Memory B cell (primary cell): ENCODE data around the gene LLCFC1.

Experiments
- ATAC-seq: fragments of 150-1000 bp; cut with Tn5 transposase; 2 replicates; pipeline ENCODE4 v1.10.0; 2021; ENCODE audit warnings: low read depth, mild to moderate bottlenecking, moderate library complexity
- DNase-seq, 2 donors: peaks; one replicate each; pipeline ENCODE4 v3.0.0; 2022; ENCODE audit warnings: low spot score in 2 of 2
- H3K27ac Mint-ChIP-seq: one replicate; pipeline ENCODE4 v1.8.0; 2022; ENCODE audit warnings: mild to moderate bottlenecking, moderate library complexity, mixed read lengths
- H3K27me3 Mint-ChIP-seq: one replicate; pipeline ENCODE4 v1.8.0; 2022; ENCODE audit warnings: mixed read lengths
- H3K36me3 Mint-ChIP-seq: one replicate; pipeline ENCODE4 v1.8.0; 2022; ENCODE audit warnings: mild to moderate bottlenecking, mixed read lengths
- H3K4me1 Mint-ChIP-seq: one replicate; pipeline ENCODE4 v1.8.0; 2022; ENCODE audit warnings: mixed read lengths
- H3K4me3 Mint-ChIP-seq: one replicate; pipeline ENCODE4 v1.8.0; 2022; ENCODE audit warnings: mild to moderate bottlenecking, moderate library complexity, mixed read lengths
- H3K9me3 Mint-ChIP-seq: one replicate; pipeline ENCODE4 v1.8.0; 2022; ENCODE audit warnings: mixed read lengths

The LLCFC1 gene

DNA sequence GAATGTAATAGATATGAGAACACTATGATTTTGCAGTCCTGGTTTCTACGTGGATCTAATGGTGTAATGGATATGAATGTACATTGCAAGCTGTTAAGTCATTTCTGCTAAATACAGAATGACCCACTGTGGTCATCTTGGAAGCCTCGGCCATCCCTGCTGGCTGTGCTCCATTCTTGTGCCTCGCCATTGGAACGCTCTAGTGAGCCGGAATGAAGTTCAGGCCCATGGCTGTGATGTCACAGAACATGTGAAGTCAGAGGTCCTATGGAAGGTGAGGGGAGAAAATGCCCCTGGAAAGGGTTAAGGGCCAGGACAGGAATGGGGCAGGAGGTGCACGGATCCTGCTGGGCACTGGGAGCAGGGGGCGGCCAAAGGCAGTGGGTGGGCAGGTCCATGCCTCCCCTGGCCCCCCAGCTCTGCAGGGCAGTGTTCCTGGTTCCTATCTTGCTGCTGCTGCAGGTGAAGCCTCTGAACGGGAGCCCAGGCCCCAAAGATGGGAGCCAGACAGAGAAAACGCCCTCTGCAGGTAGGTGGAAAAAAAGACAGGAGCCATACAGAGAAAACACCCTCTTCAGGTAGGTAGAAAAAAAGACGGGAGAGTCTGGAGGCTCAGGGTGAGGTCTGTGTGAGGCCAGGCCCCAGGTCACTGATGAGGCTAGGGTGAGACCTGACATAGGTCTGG, at the start of gene LLCFC1:
Gene LLCFC1, plus strand, starts transcription at position 259 of the 685 bp plus-strand sequence. Its CDS starts 138 bp downstream, at position 397.
- Mint-ChIP-seq H3K27me3 (peaks cover 21% of the 10 kb centered on the region), H3K36me3 (peaks cover 1% of the 10 kb centered on the region), H3K4me1 (peaks cover 2% of the 10 kb centered on the region), H3K27ac (no peak within 1 kb of the TSS), H3K4me3 (no peak within 1 kb of the TSS), H3K9me3 (no peaks in the 10 kb centered on the region)
- ATAC-seq (no peak), DNase-seq (no peak)

- no peak for ATAC-seq
- no peak overlapping the region for H3K4me3 Mint-ChIP-seq
- peaks cover 23% of the 10 kb centered on the region for H3K27me3 Mint-ChIP-seq
- no peak for DNase-seq
- no peaks in the 10 kb centered on the region for H3K36me3 Mint-ChIP-seq
- no peaks in the 10 kb centered on the region for H3K9me3 Mint-ChIP-seq
- H3K27ac Mint-ChIP-seq: no peak overlapping the region
- peaks cover 6% of the 10 kb centered on the region for H3K4me1 Mint-ChIP-seq
Observed at GRCh38 chr7:142889816-142890215, 49.5 kb upstream of the LLCFC1 start.

DNA sequence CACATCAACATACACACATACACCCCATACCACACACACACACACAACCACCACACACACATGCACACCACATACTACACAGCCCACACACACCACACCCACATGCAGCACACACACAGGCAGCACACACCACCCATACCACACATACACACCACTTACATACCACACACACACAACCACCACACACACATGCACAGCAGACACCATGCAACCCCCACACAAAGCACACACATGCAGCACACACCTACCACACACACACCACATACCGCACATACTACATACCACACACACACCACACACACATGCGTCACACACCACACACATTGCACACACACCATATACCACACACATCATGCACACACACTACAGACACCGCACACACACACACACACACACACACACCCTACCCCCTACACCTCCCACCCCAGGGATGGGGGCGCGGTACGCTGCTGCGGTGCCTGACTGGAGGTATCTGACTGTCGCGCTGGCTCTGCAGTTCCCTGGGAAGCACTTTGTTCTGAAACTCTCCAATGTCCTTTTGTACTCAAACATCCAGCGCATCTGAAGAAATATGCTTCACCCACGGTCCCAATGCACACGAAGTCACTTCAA, 48.3 kb upstream of the LLCFC1 start:
- no peaks in the 10 kb centered on the region for H3K36me3 Mint-ChIP-seq
- H3K27me3 Mint-ChIP-seq: peaks cover 24% of the 10 kb centered on the region
- no peak for DNase-seq
- H3K4me1 Mint-ChIP-seq: peaks cover 6% of the 10 kb centered on the region
- H3K4me3 Mint-ChIP-seq: no peak overlapping the region
- H3K27ac Mint-ChIP-seq: no peak overlapping the region
- no peaks in the 10 kb centered on the region for H3K9me3 Mint-ChIP-seq
- no peak for ATAC-seq

GRCh38 chr7:142891490-142892082, 47.7 kb upstream of the LLCFC1 start:
- DNase-seq: no peak
- H3K27me3 Mint-ChIP-seq: peaks cover 29% of the 10 kb centered on the region
- no peak for ATAC-seq
- H3K27ac Mint-ChIP-seq: no peak overlapping the region
- H3K4me3 Mint-ChIP-seq: no peak overlapping the region
- H3K36me3 Mint-ChIP-seq: no peaks in the 10 kb centered on the region
- H3K9me3 Mint-ChIP-seq: no peaks in the 10 kb centered on the region
- peaks cover 6% of the 10 kb centered on the region for H3K4me1 Mint-ChIP-seq

- Mint-ChIP-seq H3K4me1 (peaks cover 3% of the 10 kb centered on the region), H3K4me3 (no peak overlapping the region), H3K36me3 (no peaks in the 10 kb centered on the region), H3K27me3 (peaks cover 30% of the 10 kb centered on the region), H3K27ac (no peak overlapping the region), H3K9me3 (no peaks in the 10 kb centered on the region)
- DNase-seq (no peak), ATAC-seq (no peak)
Observed at GRCh38 chr7:142892951-142893350, 46.3 kb upstream of the LLCFC1 start.

- no peaks in the 10 kb centered on the region for H3K36me3 Mint-ChIP-seq
- ATAC-seq: no peak
- peaks cover 3% of the 10 kb centered on the region for H3K4me1 Mint-ChIP-seq
- no peak for DNase-seq
- H3K27ac Mint-ChIP-seq: no peak overlapping the region
- no peaks in the 10 kb centered on the region for H3K9me3 Mint-ChIP-seq
- H3K27me3 Mint-ChIP-seq: peaks cover 34% of the 10 kb centered on the region
- H3K4me3 Mint-ChIP-seq: no peak overlapping the region
Observed at GRCh38 chr7:142894112-142894984, 44.9 kb upstream of the LLCFC1 start.

- peaks cover 33% of the 10 kb centered on the region for H3K27me3 Mint-ChIP-seq
- no peaks in the 10 kb centered on the region for H3K9me3 Mint-ChIP-seq
- DNase-seq (no peak), ATAC-seq (no peak)
- H3K27ac Mint-ChIP-seq: no peak overlapping the region
- H3K36me3 Mint-ChIP-seq: no peaks in the 10 kb centered on the region
- H3K4me1 Mint-ChIP-seq: peaks cover 6% of the 10 kb centered on the region
- no peak overlapping the region for H3K4me3 Mint-ChIP-seq
Observed at GRCh38 chr7:142894985-142895593, 44.2 kb upstream of the LLCFC1 start.

DNA sequence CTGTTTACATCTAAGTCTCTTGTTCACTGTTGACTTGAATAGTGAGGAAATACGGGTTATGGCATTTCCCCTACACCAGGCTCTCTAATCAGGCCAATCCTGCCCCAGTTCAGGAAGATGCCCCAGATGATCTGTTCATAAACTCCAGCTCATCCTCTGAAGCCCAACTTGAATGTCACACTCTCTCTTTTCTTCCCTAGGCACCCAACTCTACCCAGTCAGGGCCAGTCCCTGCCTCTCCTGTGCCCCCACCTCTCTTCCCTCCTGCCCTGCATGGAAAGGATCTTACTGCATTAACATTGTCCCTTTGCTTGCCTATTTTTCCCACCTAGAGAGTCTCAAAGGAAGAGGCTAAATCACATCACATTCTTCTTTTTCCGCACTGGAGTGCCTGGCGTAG, 43.1 kb upstream of the LLCFC1 start:
- ATAC-seq (no peak), DNase-seq (no peak)
- no peaks in the 10 kb centered on the region for H3K36me3 Mint-ChIP-seq
- peaks cover 28% of the 10 kb centered on the region for H3K27me3 Mint-ChIP-seq
- H3K27ac Mint-ChIP-seq: no peak overlapping the region
- H3K9me3 Mint-ChIP-seq: no peaks in the 10 kb centered on the region
- H3K4me3 Mint-ChIP-seq: no peak overlapping the region
- H3K4me1 Mint-ChIP-seq: peaks cover 3% of the 10 kb centered on the region

DNA sequence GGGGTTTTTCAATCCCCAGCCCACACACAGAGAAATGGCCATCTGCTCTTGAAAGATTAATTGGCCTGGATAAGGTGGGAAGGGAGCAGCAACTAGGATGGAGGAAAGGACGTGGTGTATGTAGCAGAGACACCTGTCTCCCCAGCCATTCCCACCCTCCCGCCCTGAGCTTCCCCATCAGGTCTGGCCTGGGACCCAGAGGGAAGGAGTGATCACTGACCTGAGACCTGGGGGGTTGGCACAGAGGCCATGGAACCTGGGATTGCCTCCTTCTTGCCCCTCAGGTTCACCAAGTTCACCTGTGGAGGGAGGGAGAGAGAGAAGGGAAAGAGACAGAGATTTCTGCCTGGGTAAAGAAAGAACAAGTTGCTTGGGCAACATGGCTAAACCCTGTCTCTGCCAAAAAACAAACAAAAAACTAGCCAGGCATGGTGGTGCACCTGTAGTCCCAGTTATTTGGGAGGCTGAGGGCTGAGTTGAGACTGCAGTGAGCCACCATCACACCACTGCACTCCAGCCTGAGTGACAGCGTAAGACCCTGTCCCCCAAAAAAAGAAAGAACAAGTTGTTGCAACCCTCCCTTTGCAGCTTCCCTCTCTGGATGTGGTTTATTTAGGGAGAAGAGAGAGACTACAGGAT, 42.4 kb upstream of the LLCFC1 start:
- H3K4me1 Mint-ChIP-seq: peaks cover 3% of the 10 kb centered on the region
- no peak overlapping the region for H3K4me3 Mint-ChIP-seq
- no peaks in the 10 kb centered on the region for H3K36me3 Mint-ChIP-seq
- no peaks in the 10 kb centered on the region for H3K9me3 Mint-ChIP-seq
- ATAC-seq (no peak), DNase-seq (no peak)
- H3K27ac Mint-ChIP-seq: no peak overlapping the region
- H3K27me3 Mint-ChIP-seq: peaks cover 24% of the 10 kb centered on the region

DNA sequence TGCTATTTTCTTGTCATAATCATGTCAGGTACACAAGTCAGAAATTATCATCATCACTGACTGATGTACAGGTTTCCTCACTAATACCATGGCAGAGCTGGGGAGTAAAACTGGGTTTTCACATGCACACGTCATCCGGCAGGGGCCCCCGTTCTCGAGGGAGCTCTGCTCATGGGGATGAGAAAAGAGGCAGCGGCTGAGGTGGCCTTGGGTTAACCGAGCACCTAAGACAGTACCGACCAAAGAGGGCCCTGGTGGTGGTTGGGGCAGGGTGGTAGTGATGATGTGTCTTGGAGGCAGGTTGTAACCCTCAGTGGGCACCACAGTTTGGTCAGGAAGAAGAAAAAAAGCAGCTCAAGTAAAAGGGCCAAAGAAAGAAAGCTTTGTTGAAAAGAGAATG, 41.6 kb upstream of the LLCFC1 start:
- Mint-ChIP-seq H3K9me3 (no peaks in the 10 kb centered on the region), H3K4me1 (peaks cover 3% of the 10 kb centered on the region), H3K36me3 (no peaks in the 10 kb centered on the region), H3K4me3 (no peak overlapping the region), H3K27me3 (peaks cover 23% of the 10 kb centered on the region), H3K27ac (no peak overlapping the region)
- ATAC-seq (no peak), DNase-seq (no peak)

DNA sequence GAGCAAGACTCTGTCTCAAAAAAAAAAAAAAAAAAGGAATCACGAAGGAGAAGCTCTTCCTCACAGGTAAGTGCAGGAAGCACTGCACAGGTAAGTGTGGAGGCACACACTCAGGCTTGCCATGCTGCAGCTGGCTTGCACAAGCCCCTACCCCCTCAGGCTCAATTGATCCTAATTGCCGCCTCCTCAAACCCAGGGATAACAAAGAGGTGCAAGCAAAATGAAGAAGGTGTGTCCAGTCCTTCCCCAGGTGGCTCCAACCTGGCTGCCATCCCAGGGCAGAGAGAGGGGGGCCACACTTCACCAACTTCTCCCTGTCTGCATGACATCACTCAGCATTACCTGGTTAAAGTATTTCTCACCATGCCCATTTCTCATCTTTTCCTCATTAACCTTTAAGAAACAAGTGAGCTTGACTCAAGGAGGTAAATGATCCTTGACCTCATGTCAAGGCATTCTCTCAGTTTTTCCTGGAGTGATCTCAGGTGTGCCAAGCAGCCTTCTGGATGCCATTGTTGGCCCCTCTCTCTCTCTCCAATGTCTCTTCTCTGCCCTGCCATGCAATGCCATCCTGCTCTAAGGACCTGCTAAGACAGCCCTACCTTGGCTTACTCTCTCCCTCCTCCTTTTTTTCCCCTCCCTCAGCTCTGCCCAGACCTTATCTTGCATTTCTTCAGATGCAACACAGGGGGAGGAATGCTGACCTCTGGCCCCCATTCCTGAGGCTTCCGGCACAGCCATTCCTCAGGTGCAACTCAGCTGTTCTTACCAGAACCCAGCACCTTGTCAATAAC, 40.7 kb upstream of the LLCFC1 start:
- peaks cover 2% of the 10 kb centered on the region for H3K9me3 Mint-ChIP-seq
- no peak overlapping the region for H3K27ac Mint-ChIP-seq
- peaks cover 3% of the 10 kb centered on the region for H3K4me1 Mint-ChIP-seq
- no peak for ATAC-seq
- H3K36me3 Mint-ChIP-seq: peaks cover 2% of the 10 kb centered on the region
- no peak overlapping the region for H3K4me3 Mint-ChIP-seq
- H3K27me3 Mint-ChIP-seq: peaks cover 23% of the 10 kb centered on the region
- DNase-seq: no peak

DNA sequence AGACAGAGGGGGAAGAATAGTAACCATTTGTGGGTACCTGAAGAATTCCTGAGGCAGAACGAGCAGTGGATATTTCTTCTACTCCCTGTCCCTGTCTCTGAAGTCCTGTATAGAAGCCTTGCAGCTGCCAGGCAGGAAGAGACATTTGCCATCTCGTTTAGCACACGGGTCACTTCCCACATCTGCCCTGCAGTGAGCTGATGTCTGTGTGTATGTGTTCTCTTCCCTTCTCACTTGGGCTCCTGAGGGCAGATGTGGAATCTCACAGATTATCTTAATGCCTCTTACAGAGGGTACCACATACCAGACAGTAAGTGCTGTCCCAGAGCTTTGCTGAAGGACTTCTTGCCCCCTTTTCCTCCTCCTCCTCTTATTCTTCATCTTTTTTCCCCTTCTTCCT, 39.6 kb upstream of the LLCFC1 start:
- no peak overlapping the region for H3K27ac Mint-ChIP-seq

More for the DNA sequence above, 39.6 kb upstream of the LLCFC1 start:
- no peak for DNase-seq
- no peak for ATAC-seq
- Mint-ChIP-seq H3K27me3 (peaks cover 20% of the 10 kb centered on the region), H3K36me3 (peaks cover 2% of the 10 kb centered on the region), H3K4me3 (no peak overlapping the region), H3K4me1 (peaks cover 3% of the 10 kb centered on the region), H3K9me3 (peaks cover 2% of the 10 kb centered on the region)
